ENCODE measurements around the gene ZC3H6.
"Not testable (repeated sequence)": the region's sequence is repeated elsewhere in the genome, so short reads cannot be mapped to it uniquely, and the experiment has no call there.

Gene ZC3H6

DNA sequence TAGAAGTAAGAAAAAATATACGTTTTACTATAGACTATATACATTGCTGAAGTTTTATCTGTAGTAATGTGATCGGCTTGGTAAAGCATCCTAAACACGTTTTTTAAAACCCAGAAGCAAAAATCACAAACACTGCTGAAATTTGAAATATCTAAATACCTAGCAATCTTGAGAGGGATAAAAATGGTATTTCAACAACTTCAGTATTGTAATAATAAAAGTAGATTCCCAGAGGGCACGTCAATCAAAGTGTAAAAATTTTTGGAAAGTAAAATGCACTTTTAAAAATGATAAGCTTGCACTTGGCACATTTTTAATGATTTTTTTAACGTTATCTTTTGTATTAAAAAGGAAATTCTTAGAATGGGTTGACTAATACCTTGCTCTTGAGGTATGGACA lies 1.6 kb downstream of the ZC3H6 start:
- no peak for DNase-seq

DNA sequence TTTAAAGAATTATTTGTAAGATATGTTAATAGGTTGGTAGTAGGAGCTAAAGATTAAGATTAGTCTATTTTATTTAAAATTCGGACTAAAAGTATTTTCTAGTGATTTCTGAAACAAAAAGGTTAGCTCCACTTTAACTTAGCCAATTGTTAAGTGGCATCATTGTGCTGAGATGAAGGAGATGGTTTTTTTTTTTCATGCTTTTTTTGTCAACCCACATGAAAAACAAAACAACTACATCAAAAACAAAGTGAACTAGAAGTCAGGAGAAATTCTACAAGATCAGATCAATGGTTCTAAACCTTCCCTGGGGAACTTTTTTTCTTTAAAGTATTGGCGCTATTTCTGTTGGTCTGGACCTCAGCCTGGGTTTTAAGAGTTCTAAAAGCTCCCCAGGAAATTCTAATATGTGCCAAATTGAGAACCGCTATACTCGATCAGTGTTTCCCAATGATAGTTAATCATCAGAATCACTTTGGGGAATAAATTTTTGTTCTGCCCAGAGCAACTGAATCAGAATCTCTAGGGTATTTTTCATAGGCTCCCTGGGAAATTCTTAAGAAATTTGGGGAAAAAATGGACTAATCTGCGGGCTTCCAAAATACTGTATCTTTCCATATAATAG lies 2.3 kb downstream of the ZC3H6 start:
- DNase-seq = no peak

DNA sequence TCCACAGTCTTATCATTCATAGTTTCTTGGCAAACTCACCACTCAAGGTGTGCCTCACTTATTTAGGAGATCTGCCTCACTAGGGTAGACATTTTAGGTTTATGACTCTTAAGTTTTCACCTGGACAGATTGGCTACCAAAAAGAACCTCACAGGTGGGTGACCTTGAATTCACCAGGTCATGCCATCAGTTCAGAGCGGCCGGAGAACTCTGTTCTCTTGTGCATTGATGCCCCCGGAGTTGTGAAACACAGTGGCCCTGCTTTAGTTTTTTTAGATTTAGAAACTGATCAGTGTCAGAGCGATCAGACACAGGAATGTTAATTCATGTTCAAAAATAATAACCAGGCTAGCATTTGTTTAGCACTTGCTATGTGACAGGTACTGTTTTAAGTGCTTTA lies 6.7 kb downstream of the ZC3H6 start:
- DNase-seq = not testable (repeated sequence)

DNA sequence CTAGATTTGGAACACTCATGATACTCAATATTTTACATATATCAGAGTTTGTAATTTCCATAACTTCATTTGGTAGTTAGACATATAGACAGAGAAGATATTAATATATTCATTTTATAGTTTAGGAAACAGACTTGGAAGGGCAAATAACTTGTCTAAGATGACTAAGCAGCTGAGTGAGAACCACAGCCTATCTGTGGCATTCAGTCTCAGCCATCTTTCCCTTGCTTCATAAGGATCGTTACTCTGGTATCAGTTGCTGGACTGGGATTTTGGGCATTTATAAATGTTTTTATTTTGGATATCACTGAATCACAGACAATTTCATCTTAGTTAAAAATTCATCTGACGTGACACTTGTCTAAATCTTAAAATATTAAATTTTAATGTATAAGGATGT lies 8.1 kb downstream of the ZC3H6 start:
- DNase-seq = not testable (repeated sequence)

DNA sequence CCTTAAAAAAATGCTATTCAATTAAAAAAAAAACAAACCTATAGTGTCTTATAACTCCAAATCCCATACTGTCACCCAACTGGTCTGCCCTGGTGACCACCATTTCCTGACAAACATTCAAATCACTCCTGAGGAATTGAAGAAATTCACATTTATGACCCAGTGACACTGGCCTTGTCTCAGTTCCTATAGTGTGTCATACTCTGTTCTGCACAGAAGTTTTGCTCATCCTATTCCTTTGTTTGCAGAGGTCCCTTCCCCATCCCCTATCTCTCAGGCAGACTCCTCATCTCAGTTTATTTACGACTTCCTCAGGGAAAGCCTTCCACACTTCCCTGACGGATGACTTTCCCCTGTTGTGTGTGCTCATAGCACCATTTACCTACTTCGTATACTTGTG lies 14.7 kb downstream of the ZC3H6 start:
- no peak for DNase-seq

DNA sequence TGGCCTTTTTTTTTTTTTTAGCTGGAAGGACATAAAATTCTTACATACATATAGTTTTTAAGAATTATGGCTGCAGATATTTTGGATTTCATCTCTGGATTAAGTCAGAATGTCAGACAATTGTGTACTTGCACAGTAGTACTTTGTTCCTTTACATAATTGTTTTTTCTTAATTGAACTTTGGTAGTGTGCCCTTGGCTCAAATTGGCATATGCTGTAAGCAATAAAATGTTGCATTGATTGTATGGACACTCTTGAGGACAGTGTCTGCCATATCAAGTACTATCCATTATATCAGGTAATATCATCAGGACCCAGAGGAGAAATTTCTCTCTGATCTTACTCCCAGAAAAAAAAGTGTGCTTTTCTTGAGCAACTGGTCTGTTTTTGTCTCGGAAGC lies 15.3 kb downstream of the ZC3H6 start:
- no peak for DNase-seq

DNA sequence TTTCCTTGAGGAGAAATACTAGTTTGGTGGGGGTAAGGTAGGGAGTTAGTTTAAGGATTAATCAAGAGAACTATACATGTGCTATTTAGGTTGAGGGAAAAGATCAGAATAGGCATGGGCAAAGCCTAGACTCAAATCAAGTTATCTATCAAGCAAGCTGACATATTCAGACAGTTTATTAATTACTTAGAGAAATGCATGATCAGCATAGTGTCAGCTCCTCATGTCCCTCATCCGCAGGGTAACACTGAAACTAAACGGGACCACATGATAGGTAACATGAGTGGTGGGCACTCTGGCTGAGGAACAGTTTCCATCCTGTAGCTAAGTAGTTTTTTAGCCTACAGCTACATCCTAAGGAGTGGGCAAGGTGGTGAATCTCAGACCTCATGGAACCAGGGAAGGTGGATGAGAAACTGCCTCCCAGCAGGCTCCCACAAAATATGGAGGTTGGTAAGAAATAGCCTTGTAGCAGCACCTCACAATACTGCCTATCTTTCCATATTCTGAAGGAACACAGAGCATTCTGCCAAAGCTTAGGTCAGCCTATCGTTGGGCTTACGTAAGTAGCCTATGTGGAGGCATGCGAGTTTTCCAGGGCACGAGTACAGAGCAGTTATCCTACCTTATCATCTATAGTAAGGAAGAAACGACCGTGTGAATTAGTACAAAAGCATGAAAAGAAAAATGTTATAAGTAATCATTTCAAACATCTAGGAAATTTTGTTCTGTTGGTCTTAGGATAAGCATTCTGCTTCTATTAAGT lies 18.4 kb downstream of the ZC3H6 start:
- no peak for DNase-seq

DNA sequence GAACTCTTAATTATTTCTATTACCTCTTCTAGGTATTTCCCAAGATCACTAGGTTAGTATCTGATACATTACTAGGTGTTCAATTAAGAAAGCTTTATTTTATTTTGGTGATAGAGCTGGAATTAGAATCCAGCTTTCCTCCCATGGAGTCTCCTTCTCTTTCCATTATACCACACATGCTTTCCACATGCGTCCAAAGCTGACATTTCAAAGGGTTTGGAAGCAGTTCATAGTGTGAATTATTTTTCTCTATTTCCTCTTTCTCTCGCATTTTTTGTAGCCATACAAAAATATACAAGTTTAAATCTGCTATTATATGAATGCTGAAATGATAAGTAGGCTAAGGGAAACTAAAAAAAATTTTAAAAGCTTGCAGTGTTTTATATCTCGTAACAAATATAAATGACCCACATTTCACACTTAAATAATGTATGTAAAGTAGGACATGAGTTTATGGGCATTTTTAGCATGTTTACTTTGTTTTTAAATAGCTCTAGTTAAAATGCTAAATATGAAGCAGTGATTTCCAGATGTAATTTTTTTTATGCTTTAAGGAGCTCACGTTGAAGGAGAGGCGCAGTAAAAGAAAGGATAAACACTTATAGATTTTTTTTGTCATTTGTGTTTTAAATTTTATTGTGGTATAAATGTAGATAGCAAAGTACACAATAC lies 20.1 kb downstream of the ZC3H6 start:
- DNase-seq = no peak

DNA sequence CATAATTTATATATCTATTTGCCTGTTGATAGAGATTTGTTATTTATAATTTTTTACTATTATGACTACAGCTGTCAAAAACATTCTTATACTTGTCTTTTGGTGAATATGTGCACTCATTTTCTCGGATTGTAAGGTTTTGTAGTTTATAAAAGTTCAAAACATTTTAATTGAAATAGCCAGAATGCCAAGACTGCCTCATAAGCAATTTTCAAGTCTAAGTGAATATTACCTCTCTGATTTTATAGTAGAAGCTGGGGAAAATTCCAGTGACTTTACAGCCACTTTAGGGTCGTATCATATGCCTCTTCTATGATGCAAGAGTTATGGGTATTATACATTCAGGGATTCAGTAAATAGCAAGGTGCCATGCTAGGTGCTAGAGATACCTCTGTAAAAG lies 21.0 kb downstream of the ZC3H6 start:
- no peak for DNase-seq

DNA sequence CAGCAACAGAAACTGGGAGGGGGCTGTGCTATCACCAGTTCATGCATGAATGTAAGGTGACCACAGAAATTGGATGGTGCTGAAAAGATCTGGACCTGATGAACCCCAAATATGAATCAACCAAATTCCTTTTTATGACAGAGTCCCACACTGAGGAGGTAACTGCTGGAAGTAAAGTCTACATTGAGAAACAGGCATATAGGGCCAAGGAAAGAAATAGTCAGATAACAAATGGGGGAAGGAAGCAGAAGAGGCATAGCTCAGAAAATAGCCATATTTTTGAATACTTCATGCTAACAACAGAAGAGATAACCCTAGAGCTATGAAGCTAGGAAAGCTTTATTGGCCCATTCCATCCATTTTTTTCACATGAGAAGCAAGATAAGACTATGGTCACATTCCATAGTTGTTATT lies 25.8 kb downstream of the ZC3H6 start:
- no peak for DNase-seq

DNA sequence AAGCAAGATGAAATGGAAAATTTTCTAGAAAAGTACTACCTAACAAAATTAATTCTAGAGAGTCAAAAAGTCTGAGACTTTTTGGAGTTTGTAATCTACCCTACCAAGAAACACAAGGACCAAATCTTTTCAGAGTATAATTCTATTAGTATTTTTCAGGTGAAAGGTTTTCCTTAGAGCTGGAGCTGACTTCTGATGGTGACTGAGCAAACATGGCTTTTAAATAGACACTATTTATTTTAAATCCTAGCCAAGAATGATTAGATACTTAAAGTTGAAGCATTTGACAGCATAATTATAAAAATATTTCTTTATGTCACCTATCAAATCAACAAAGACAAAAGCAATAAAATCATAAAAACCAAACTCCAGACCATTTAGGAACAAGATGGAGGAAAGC lies 26.6 kb downstream of the ZC3H6 start:
- no peak for DNase-seq

DNA sequence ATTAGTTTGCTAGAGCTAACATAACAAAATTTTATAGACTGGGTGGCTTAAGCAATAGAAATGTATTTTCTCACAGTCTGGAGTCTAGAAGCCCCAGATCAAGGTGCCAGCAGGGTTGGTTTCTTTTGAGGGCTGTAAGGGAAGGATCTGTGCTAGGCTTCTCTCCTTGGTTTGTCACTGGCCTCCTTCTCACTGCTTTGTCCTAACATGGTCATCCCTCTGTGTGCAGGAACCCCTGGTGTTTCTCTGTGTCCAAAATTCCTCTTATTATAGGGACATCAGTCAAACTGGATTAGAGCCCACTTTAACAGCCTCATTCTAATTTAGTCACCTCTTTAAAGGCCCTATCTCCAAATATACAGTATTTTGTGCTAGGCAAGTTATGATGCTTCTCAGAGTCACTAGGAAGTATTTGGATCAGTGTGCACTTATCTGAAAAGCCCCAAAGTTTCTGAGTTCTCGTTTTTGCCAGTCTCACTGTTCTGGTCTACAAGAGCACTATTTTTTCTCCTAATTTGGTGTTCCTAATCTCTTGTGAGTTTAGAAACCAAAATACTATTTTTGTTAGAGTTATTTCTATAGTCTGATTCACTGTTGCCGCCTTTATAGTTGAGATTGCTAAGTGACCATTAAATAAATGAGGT lies 29.0 kb downstream of the ZC3H6 start:
- no peak for DNase-seq

DNA sequence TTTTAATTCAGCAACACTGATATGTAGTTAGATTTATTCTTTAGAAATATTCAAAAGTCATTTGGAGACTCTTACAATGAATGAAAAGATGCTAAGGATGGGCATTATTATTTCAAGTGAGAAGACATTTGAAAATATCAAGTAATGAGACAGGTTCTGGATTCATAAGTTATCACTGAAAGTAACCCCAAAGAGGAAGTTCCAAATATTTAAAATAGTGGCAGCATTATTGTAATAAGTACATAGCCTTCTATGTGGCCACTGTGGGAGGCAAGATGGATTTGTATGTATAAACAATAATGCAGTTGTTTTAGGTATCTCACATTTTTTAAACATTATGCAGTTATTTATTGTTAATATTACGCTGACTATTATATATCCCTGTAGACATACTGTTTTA lies 29.7 kb downstream of the ZC3H6 start:
- no peak for DNase-seq

DNA sequence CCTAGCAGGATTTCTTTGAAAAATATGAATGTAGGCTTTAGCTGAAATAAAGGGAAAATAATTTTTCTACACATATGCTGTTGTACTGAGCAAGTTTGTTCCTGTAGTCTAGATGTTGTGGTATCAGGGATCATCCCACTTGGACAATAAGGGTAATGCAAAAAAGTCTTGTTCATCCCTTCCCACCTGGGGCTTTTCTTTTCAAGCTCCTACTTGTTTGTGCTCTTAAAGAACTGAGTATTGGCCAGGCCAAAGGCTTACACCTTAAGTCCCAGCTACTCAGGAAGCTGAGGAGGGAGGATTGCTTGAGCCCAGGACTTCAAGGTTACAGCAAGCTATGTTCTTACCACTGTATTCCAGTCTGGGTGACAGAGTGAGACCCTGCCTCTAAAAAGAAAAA lies 35.5 kb downstream of the ZC3H6 start:
- no peak for DNase-seq

DNA sequence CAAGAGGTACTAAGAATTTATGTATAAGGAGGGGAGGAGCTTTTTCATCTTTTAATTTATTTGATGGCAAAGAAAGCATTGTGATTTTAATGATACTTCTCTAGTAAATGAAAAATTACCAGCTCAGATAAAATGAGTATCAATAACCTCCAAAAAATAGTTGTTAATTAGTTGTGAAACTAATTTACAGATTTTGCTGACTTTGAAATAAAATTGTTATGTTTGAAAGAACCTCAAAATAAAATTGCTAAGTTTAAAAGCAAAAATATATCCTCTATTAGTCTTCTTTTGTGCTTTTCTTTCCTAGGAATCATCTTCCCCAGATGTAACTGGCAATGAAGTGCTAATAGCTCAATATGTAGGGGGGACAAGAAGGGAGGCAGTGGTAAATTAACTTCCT lies 36.5 kb downstream of the ZC3H6 start:
- DNase-seq = no peak

DNA sequence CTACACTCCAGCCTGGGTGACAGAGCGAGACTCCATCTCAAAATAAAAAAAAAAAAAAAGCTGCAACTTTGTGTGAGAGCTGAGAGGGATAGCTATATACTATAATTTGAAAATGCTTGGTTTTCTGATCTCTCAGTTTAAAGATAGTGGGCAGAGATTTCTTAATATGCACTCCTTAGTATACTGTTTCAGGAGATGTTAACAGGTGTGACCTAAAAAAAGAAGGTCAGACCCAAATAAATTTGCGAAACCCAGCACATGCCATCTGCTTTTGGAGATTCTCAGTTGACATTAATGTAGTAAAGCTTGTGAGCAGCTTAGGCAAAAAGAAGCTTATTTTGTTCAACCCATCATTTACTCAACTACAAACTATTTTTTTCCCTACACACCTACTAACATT lies 37.4 kb downstream of the ZC3H6 start:
- no peak for DNase-seq

DNA sequence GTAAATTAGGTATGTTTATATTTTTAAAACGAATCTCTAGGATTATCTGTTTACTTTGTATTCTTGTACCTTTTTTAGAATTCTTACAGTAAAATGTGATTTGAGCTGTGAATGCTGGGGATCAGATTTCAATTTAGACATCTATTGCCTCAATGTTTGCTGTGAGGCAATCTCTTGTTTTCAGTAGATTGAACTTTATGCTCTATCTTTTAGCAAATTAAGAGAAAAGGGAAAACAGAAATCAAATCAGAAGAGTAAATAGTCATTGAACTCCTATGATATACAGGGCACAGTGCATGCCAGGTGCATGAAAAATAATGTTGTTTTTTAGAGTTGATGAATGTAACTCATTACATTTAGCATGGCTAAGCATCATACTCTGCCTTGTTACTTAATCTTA lies 39.5 kb downstream of the ZC3H6 start:
- no peak for DNase-seq

DNA sequence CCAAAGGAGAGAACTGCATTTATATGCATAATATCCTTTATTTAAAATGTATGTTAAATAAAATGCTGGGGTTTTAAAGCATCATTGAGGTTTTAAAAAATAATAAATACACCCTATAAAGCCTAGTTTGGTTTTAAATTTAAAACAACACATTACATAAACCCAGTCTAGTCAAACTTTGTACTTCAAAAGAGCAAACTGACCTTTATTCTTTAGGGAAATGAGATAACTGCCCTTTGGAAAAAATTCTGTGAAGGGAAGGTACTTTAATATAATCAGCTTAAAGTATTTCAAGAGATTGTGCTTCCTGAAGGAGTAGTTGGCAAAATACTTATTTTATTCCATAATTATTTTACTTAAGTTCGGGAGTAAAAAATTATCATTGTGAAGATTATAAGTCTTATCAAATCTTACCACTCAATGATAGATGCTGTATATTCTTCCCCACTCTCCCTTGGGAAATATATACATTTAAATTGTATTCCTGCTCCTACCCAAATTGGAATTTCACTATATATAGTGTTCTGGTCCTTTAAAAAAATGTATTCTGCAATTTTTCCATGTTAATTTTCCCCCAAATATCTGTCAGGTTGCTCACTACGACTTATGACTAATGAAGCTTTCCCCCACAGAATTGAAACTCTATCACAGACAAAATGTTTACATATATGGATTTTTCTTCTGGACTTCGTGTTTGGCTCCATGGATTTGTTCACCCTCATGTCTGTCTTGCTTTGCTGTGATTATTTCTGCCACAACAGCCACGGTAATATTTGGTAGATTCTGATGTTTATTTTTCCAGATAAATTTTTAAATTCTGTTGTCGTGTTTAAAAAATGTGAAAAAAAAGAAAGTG lies 42.1 kb downstream of the ZC3H6 start:
- no peak for DNase-seq

DNA sequence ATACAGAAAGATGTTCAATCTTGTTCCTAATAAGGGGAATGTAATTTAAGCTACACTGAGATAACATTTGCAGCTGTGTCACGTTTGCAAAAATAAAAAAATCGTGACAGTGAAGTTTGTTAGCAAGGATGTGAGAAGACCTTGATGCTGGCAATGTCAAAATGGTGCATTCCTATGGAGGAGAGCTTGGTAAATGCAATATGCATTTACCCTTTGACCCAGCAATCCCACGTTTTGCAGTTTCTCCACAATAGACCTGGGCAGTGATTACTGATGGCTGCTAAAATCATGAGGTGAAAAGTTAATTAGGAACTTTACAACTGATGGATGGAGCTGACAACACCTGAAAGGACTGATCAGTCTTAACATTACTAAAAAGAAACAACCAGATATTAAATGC lies 43.1 kb downstream of the ZC3H6 start:
- no peak for DNase-seq

DNA sequence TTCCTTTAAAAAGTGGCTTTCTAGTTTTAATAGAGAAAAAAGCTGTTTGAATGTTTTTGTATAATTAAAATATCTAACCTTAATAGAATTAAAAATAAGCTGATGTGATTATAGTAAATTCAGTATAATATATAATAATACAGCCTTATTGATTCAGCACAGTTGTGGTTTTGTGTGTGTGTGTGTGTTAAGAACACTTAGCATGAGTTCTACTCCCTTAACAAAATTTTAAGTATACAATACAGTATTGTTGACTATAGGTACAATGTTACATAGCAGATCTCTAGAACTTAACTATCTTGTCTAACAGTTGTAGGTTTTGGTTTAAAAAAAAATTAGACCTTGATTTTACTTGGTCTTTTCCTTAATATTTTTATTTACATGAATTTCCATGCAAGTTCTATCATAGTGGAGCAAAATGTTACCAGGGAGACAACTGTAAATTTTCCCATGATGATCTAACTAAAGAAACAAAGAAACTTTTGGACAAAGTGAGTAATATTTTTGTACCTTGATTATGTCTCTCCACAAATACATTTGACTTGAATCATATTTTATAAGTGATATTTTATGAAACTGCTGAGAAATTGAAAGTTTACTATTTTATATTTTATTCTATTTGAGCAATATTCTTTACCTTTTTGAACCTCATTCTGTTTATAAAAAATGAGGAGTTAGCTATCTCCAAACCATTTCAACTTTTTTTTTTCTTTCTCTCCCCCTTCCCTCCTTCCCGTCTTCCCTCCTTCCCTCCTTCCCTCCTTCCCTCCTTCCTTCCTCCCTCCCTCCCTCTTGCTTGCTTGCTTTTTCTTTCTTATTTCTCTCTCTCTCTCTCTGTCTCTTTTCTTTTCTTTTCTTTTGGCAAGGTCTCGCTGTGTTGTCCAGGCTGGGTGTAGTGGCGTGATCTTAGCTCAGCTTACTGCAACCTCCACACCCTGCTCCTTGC lies 46.3 kb downstream of the ZC3H6 start:
- DNase-seq = no peak

DNA sequence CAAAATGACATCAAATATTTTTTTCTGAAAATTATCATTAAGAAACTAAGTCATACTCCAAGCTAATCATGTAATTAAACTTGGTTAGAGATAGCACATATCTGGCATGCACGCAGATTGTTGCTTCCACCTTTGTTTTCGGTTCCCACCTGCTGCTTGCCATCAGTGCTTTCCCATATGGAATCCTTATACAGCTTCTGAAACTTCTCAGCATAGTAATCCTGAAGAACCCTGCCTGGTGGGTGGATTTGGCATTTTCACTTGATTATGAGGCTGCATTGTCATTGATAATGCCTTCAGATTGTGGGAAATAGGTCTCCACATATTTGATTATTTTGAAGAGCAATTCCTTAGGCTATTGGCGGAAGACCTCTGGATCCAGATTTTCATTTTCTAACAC lies 47.5 kb downstream of the ZC3H6 start:
- no peak for DNase-seq
